ENCODE data around the gene UGGT1. TPM values are rescaled to one million over a fixed set of nuclear protein-coding genes. Genes with fewer than 3 reads are reported as not detected.

The UGGT1 gene, protein sequence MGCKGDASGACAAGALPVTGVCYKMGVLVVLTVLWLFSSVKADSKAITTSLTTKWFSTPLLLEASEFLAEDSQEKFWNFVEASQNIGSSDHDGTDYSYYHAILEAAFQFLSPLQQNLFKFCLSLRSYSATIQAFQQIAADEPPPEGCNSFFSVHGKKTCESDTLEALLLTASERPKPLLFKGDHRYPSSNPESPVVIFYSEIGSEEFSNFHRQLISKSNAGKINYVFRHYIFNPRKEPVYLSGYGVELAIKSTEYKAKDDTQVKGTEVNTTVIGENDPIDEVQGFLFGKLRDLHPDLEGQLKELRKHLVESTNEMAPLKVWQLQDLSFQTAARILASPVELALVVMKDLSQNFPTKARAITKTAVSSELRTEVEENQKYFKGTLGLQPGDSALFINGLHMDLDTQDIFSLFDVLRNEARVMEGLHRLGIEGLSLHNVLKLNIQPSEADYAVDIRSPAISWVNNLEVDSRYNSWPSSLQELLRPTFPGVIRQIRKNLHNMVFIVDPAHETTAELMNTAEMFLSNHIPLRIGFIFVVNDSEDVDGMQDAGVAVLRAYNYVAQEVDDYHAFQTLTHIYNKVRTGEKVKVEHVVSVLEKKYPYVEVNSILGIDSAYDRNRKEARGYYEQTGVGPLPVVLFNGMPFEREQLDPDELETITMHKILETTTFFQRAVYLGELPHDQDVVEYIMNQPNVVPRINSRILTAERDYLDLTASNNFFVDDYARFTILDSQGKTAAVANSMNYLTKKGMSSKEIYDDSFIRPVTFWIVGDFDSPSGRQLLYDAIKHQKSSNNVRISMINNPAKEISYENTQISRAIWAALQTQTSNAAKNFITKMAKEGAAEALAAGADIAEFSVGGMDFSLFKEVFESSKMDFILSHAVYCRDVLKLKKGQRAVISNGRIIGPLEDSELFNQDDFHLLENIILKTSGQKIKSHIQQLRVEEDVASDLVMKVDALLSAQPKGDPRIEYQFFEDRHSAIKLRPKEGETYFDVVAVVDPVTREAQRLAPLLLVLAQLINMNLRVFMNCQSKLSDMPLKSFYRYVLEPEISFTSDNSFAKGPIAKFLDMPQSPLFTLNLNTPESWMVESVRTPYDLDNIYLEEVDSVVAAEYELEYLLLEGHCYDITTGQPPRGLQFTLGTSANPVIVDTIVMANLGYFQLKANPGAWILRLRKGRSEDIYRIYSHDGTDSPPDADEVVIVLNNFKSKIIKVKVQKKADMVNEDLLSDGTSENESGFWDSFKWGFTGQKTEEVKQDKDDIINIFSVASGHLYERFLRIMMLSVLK (N-terminal part only)
- total RNA-seq, result 71.6 and 102 TPM in 2 replicates

GRCh38 chr2:128090945-128091725 lies at the start of gene UGGT1:
TSS of gene UGGT1 (plus strand) at chr2:128091200. CDS start at chr2:128091358, 158 bp downstream.

Other genes starting within 250 kb of the UGGT1 start
- gene POLR2D, start 233.0 kb upstream of the UGGT1 start, total RNA-seq, result 18.2 and 18.5 TPM in 2 replicates
- gene AMMECR1L, start 205.2 kb upstream of the UGGT1 start, total RNA-seq, result 10.2 and 12.9 TPM in 2 replicates
- 5.1 TPM in 2 replicates for gene SAP130, start 63.1 kb upstream of the UGGT1 start, total RNA-seq
- gene HS6ST1, start 227.7 kb downstream of the UGGT1 start, total RNA-seq, result 27.8 and 39.9 TPM in 2 replicates